BJ (cell line): Measurements from ENCODE around the gene PEPD. TPM values are rescaled to one million over a fixed set of nuclear protein-coding genes. Genes with fewer than 3 reads are reported as not detected.

ENCODE experiments used
- CTCF ChIA-PET: fragments of 350-600 bp; formaldehyde crosslinking; extraction: SDS; loops from one replicate; lab custom pipeline; 2021; ENCODE audit warnings: antibody characterized with exemption, inconsistent platforms; lab: Yijun Ruan, JAX
- POLR2A ChIA-PET: fragments of 300-600 bp; sonication (Branson Sonifier 250); formaldehyde crosslinking; extraction: SDS; loops from one replicate; lab custom pipeline; 2021; ENCODE audit warnings: antibody characterized with exemption; lab: Charles Lee
- DNase-seq: peaks from one replicate; pipeline ENCODE4 v3.0.0-alpha.2; 2011; ENCODE audit warnings: low read depth
- H3K27me3 ChIP-seq: 2 replicates; pipeline ENCODE4 v1.6.0; 2011; ENCODE audit warnings: low read length; ENCODE audit not compliant: control insufficient read depth, insufficient read depth
- H3K36me3 ChIP-seq: 2 replicates; pipeline ENCODE4 v1.5.1; 2011; ENCODE audit warnings: low read length; ENCODE audit not compliant: control insufficient read depth, insufficient read depth
- H3K4me3 ChIP-seq: 2 replicates; pipeline ENCODE4 v1.5.1; 2011; ENCODE audit warnings: low read depth, mild to moderate bottlenecking, control low read depth, low read length
- polyA plus RNA-seq: library from polyadenylated mRNA; depleted of rRNA; stranded (reverse); fragments of >200 nt; gene quantifications from 2 replicates; pipeline ENCODE4 v1.2.3, GENCODE V29; 2011
- TF ChIP-seq, protein P1 (sequence below): IDR thresholded peaks from 2 replicates; pipeline ENCODE4 v1.5.1; 2011; ENCODE audit warnings: low read depth, mild to moderate bottlenecking, control low read depth, inconsistent platforms, low read length, moderate library complexity; ENCODE audit not compliant: insufficient read depth

Gene PEPD
- polyA plus RNA-seq, 1 experiment: 97.6 TPM

DNA sequence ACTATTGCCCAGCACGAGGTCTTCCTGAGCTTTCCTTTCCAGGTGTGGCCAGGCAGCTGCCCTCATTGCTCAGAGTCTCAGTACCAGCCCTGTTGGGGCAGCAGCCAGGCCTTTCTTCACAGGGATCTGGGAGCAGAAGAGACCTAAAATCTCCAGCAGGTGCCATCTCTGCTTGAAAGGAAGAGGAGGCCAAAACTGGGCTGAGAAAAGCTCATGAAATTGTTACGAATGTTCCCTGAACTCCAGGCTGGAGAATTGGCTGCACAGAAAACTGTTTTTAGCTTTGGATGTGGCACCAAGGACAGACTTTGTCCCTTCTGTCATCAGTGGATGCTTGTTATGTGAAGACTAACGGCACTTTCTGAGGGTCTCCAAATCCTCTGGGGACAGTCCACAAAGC lies 8.7 kb upstream of the PEPD start:
- ChIA-PET CTCF (interaction anchor here (0.9 kb wide), 1 partner anchor 248 kb away, joined by 3 read pairs; no protein-coding TSS in a partner anchor), POLR2A (no interaction called here)
- H3K36me3 ChIP-seq: no peaks in the 10 kb centered on the region
- TF ChIP-seq, protein P1, sequence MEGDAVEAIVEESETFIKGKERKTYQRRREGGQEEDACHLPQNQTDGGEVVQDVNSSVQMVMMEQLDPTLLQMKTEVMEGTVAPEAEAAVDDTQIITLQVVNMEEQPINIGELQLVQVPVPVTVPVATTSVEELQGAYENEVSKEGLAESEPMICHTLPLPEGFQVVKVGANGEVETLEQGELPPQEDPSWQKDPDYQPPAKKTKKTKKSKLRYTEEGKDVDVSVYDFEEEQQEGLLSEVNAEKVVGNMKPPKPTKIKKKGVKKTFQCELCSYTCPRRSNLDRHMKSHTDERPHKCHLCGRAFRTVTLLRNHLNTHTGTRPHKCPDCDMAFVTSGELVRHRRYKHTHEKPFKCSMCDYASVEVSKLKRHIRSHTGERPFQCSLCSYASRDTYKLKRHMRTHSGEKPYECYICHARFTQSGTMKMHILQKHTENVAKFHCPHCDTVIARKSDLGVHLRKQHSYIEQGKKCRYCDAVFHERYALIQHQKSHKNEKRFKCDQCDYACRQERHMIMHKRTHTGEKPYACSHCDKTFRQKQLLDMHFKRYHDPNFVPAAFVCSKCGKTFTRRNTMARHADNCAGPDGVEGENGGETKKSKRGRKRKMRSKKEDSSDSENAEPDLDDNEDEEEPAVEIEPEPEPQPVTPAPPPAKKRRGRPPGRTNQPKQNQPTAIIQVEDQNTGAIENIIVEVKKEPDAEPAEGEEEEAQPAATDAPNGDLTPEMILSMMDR: no peak
- DNase-seq: no peak
- peaks cover 8% of the 10 kb centered on the region for H3K27me3 ChIP-seq
- no peak overlapping the region for H3K4me3 ChIP-seq

DNA sequence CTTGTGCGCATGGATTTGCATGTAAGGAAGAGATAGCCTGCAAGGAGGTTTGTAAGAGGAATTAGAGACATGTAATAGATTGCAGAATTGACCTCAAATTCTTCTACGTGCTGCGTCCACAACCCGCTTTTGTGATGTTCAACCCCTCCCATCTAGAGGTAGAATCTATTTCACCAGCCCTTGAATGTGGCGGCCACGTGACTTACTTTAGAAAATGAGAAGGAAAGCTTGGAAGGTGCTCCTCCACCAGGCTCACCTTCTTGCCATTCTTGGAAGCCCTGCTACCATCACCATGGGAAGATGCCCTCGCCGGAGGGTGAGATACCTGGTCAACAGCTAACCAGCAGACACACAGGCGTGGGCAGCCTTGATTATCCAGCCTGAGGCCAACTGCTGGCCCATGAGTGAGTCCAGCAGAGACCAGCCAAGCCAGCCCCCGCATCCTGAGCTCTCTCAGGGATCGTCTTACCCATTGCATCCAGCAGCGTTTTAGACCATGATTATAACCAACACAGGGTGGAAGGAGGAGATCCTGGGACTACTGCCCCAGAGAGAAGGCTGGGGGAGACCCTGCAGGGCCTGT lies 7.6 kb upstream of the PEPD start:
- CTCF ChIA-PET: no interaction called here
- H3K27me3 ChIP-seq: peaks cover 10% of the 10 kb centered on the region
- no peak overlapping the region for H3K4me3 ChIP-seq
- TF ChIP-seq, protein P1: no peak
- DNase-seq: no peak
- H3K36me3 ChIP-seq: no peaks in the 10 kb centered on the region
- POLR2A ChIA-PET: no interaction called here

DNA sequence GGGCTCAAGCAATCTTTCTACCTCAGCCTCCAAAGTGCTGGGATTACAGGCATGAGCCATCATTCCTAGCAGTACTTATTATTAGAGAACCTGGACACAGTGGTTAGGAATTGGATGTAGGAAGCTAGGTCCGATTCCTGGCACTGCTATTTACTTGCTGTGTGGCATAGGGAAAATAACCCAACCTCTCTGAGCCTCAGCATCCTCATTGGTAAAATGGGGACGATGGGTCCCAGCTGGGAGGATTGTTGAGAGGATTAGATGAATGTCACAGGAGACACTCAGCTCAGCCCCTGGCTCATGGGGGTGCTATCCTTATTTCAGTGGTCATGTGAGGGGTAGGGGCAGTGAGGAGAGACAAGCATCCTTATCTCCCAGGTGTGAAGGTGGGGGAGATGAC lies 6.8 kb upstream of the PEPD start:
- no peaks in the 10 kb centered on the region for H3K36me3 ChIP-seq
- TF ChIP-seq, protein P1: no peak
- peaks cover 10% of the 10 kb centered on the region for H3K27me3 ChIP-seq
- DNase-seq: no peak
- POLR2A ChIA-PET: no interaction called here
- CTCF ChIA-PET: no interaction called here
- no peak overlapping the region for H3K4me3 ChIP-seq

DNA sequence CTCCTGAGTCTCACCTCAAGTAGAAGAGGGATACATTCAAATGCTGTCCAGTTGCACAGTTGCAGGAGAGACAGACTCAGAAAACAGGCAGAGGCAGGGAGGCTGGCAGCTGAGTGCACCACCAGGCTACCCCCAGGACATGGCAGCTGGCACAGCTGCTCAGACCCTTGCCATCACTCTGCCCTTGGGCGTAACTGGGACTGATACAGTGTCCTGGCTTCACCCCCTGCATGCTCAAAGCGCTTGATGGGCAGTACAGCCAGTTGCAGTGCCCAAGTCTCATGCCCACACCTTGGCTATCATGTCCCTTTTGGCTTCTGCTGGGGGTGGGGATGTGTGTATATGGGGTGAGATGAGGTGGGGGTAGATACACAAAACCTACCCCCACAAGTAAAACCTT lies 5.5 kb upstream of the PEPD start:
- POLR2A ChIA-PET: no interaction called here
- CTCF ChIA-PET: interaction anchor here (1.0 kb wide), 1 partner anchor 97 kb away, joined by 3 read pairs; no protein-coding TSS in a partner anchor
- H3K36me3 ChIP-seq: no peaks in the 10 kb centered on the region

DNA sequence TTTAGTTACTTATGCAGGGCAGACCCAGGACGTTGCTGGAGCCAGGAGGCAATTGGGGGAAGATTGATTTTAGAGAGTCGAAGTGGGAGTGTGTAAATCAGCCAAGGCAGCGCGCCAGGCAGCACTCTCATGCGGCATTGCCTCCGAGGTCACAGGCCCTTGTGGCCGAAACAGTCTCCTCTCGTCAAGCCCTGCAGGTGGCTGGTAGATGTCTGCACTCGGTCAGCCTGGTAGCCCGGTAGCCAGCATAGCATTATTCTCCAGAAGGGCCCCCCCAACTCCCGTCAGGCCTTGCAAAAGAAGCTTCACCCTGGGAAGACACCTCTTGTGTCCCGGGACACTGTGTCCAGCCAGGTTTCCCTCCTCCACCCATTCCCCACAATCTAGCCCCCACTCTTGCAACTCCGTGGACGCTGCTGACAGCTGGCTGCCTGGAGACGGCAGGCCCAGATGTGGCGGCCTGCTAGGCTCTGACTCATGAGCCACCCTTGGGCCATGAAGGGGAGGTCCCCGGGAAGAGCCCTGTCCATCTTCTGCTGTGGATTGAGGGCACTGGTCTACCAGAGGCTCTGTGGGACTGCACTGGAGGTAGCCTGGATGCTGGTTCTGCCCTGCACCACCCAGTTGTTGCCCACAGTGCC lies 2.6 kb upstream of the PEPD start:
- CTCF ChIA-PET: interaction anchor here (1.3 to 2.6 kb wide), 2 partner anchors 247 to 254 kb away, joined by 3 to 8 read pairs; no protein-coding TSS in a partner anchor
- POLR2A ChIA-PET: interaction anchor here (0.6 kb wide), 2 partner anchors 56 to 1110 kb away, joined by 3 to 7 read pairs; no protein-coding TSS in a partner anchor
- TF ChIP-seq, protein P1: no peak
- H3K27me3 ChIP-seq: peaks cover 4% of the 10 kb centered on the region; the same call in 1 of the 2 replicates
- H3K4me3 ChIP-seq: no peak overlapping the region
- DNase-seq: no peak
- no peaks in the 10 kb centered on the region for H3K36me3 ChIP-seq

More for the DNA sequence above, 5.5 kb upstream of the PEPD start:
- peaks cover 10% of the 10 kb centered on the region for H3K27me3 ChIP-seq
- H3K4me3 ChIP-seq: no peak overlapping the region
- TF ChIP-seq, protein P1: no peak
- DNase-seq: no peak
